Measurements from ENCODE around the gene DDX18. TPM values are rescaled to one million over a fixed set of nuclear protein-coding genes. Genes with fewer than 3 reads are reported as not detected.

Gene DDX18
- total and polyA plus RNA-seq, 10 donors, result 24.0 to 81.2 (median 54.0) TPM

- Histone ChIP-seq H3K27me3 (replicated peaks in 1 of 7) (peaks cover 0 to 61% (median 21%) of the 10 kb centered on the region in 7 donors), H3K9me3 (peaks cover 0 to 22% (median 2%) of the 10 kb centered on the region in 8 donors), H3K4me1 (no peaks in the 10 kb centered on the region), H3K36me3 (no peaks in the 10 kb centered on the region), H3K4me3 (peak overlapping the region in 1 of 8 donors; percentile 14), H3K27ac (no peak overlapping the region)
- DNase-seq, result no peak
- 48 to 79% (median 52%) methylated on average over 20 to 69 of the region's 69 CpGs for WGBS, 5 donors
- TF ChIP-seq POLR2AphosphoS5 (IDR thresholded peaks at IDR 0.05) (no peak), POLR2A (IDR thresholded peaks at IDR 0.05) (no peak), CTCF (IDR thresholded peaks at IDR 0.05 in 8 of 11, conservative IDR thresholded peaks at IDR 0.05 in 3 of 11) (no peak)
- intact Hi-C loops (cut with DNase I; ENCODE audit: low total_unique reads), result no loop called here
Observed at GRCh38 chr2:117859924-117860647, 45.6 kb downstream of the DDX18 start.

DNA sequence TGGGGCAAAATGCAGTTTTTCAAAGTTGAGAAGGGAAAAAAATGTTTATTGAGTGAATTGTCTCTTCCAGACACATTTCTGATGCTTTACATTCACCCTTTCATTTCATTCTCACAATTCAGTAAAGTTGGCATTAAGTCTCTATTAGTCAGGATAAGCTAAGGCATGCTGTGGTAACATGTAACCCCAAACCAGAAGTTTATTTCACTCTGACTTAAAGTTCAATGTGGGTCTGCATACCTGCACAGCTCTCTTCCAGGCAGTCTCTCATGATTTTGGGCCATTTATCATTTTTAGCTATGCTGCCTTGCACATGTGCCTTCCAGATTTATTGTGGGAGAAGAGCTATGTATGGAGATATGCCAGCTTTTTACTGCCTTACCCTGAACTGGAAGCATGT, 48.0 kb downstream of the DDX18 start:
- peaks cover 0 to 49% (median 20%) of the 10 kb centered on the region in 7 donors for H3K27me3 ChIP-seq (replicated peaks in 1 of 7)
- DNase-seq, result no peak
- no peak overlapping the region for H3K27ac ChIP-seq
- peaks cover 0 to 22% (median 2%) of the 10 kb centered on the region in 8 donors for H3K9me3 ChIP-seq
- no peak for TF ChIP-seq POLR2A (IDR thresholded peaks at IDR 0.05)
- no peaks in the 10 kb centered on the region for H3K36me3 ChIP-seq
- intact Hi-C loops (cut with DNase I; ENCODE audit: low total_unique reads), result no loop called here
- no peaks in the 10 kb centered on the region for H3K4me1 ChIP-seq
- H3K4me3 ChIP-seq, result no peak overlapping the region

- TF ChIP-seq CTCF (IDR thresholded peaks at IDR 0.05 in 8 of 11, conservative IDR thresholded peaks at IDR 0.05 in 3 of 11) (no peak), POLR2AphosphoS5 (IDR thresholded peaks at IDR 0.05) (no peak), POLR2A (IDR thresholded peaks at IDR 0.05) (no peak)
- WGBS, 5 donors, result 6 to 50% (median 39%) methylated on average over 1 of the region's 1 CpG
- Histone ChIP-seq H3K36me3 (no peaks in the 10 kb centered on the region), H3K27me3 (replicated peaks in 1 of 7) (peaks cover 0 to 13% (median 0%) of the 10 kb centered on the region in 7 donors), H3K4me3 (no peak overlapping the region), H3K4me1 (no peaks in the 10 kb centered on the region), H3K9me3 (no peaks in the 10 kb centered on the region), H3K27ac (no peak overlapping the region)
- intact Hi-C loops (cut with DNase I; ENCODE audit: low total_unique reads), result no loop called here
- no peak for DNase-seq
Observed at GRCh38 chr2:117875786-117876185, 61.3 kb downstream of the DDX18 start.

DNA sequence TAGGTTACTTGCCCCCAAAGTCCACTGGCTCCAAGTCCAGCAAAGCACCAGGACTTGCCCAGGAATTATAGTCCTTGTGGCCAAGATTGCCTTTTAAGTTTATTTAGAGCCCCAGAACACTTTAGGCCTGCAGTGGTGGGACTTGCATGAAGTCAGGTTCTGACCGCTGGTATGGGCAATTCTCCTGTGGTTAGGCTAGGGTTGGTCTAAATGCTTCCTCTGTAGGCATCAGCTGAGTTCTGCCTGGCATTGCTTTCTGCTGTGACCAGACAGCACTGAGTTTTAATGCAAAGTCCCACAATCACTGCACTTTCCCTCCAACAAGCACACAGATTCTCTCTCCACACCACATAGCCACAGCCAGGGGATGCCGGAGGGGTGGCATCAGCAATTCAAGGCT, 64.5 kb downstream of the DDX18 start:
- intact Hi-C loops (cut with DNase I; ENCODE audit: low total_unique reads), result no loop called here
- H3K9me3 ChIP-seq, result peaks cover 0 to 21% (median 10%) of the 10 kb centered on the region in 8 donors
- no peak for DNase-seq
- no peak overlapping the region for H3K4me3 ChIP-seq
- no peaks in the 10 kb centered on the region for H3K4me1 ChIP-seq
- peaks cover 0 to 13% (median 0%) of the 10 kb centered on the region in 7 donors for H3K27me3 ChIP-seq (replicated peaks in 1 of 7)
- 71 to 95% (median 81%) methylated on average over 2 of the region's 2 CpGs for WGBS, 5 donors
- H3K36me3 ChIP-seq, result no peaks in the 10 kb centered on the region
- TF ChIP-seq POLR2A (IDR thresholded peaks at IDR 0.05), result no peak
- TF ChIP-seq CTCF (IDR thresholded peaks at IDR 0.05 in 8 of 11, conservative IDR thresholded peaks at IDR 0.05 in 3 of 11), result no peak
- TF ChIP-seq POLR2AphosphoS5 (IDR thresholded peaks at IDR 0.05), result no peak
- no peak overlapping the region for H3K27ac ChIP-seq

Other genes with a start within 250 kb of the DDX18 start
- gene CCDC93, start 199.4 kb downstream of the DDX18 start, total RNA-seq, result 10 to 100 TPM; 26.1 to 80.3 (median 50.8) TPM
- 1 to 10 TPM; 4.3 to 7.4 (median 5.1) TPM for gene CCDC93, start 199.4 kb downstream of the DDX18 start, polyA plus RNA-seq